Measurements from ENCODE around the gene WIF1.

WIF1 gene

GRCh38 chr12:65023485-65023884, 97.6 kb downstream of the WIF1 start:
- H3K4me3 ChIP-seq (ENCODE audit: low read depth, low read length), result no peak overlapping the region
- H3K27me3 ChIP-seq (ENCODE audit: control insufficient read depth, insufficient read depth, low read length), result no peaks in the 10 kb centered on the region
- no peak for TF ChIP-seq CTCF (IDR thresholded peaks at IDR 0.05)
- H3K27ac ChIP-seq, result no peak overlapping the region
- no peaks in the 10 kb centered on the region for H3K9me3 ChIP-seq (ENCODE audit: control insufficient read depth, low read length)
- H3K4me2 ChIP-seq (ENCODE audit: low read length), result no peak overlapping the region
- H3K79me2 ChIP-seq, result no peaks in the 10 kb centered on the region
- no peak overlapping the region for H3K9ac ChIP-seq
- no peak overlapping the region for H2AFZ ChIP-seq
- no peaks in the 10 kb centered on the region for H3K4me1 ChIP-seq
- H3K36me3 ChIP-seq (ENCODE audit: control insufficient read depth, insufficient read depth, low read length), result no peaks in the 10 kb centered on the region

GRCh38 chr12:65022960-65023359, 98.1 kb downstream of the WIF1 start:
- Histone ChIP-seq H3K4me2 (ENCODE audit: low read length) (no peak overlapping the region), H3K4me3 (ENCODE audit: low read depth, low read length) (no peak overlapping the region), H3K9me3 (ENCODE audit: control insufficient read depth, low read length) (no peaks in the 10 kb centered on the region), H2AFZ (no peak overlapping the region), H3K27me3 (ENCODE audit: control insufficient read depth, insufficient read depth, low read length) (no peaks in the 10 kb centered on the region), H3K27ac (no peak overlapping the region), H3K36me3 (ENCODE audit: control insufficient read depth, insufficient read depth, low read length) (no peaks in the 10 kb centered on the region), H3K79me2 (no peaks in the 10 kb centered on the region), H3K9ac (no peak overlapping the region), H3K4me1 (no peaks in the 10 kb centered on the region)
- TF ChIP-seq CTCF (IDR thresholded peaks at IDR 0.05), result no peak

GRCh38 chr12:65022421-65022820, 98.7 kb downstream of the WIF1 start:
- Histone ChIP-seq H3K27ac (no peak overlapping the region), H2AFZ (no peak overlapping the region), H3K27me3 (ENCODE audit: control insufficient read depth, insufficient read depth, low read length) (no peaks in the 10 kb centered on the region), H3K4me2 (ENCODE audit: low read length) (no peak overlapping the region), H3K79me2 (no peaks in the 10 kb centered on the region), H3K4me3 (ENCODE audit: low read depth, low read length) (no peak overlapping the region), H3K9ac (no peak overlapping the region), H3K9me3 (ENCODE audit: control insufficient read depth, low read length) (no peaks in the 10 kb centered on the region), H3K4me1 (no peaks in the 10 kb centered on the region), H3K36me3 (ENCODE audit: control insufficient read depth, insufficient read depth, low read length) (no peaks in the 10 kb centered on the region)
- no peak for TF ChIP-seq CTCF (IDR thresholded peaks at IDR 0.05)

DNA sequence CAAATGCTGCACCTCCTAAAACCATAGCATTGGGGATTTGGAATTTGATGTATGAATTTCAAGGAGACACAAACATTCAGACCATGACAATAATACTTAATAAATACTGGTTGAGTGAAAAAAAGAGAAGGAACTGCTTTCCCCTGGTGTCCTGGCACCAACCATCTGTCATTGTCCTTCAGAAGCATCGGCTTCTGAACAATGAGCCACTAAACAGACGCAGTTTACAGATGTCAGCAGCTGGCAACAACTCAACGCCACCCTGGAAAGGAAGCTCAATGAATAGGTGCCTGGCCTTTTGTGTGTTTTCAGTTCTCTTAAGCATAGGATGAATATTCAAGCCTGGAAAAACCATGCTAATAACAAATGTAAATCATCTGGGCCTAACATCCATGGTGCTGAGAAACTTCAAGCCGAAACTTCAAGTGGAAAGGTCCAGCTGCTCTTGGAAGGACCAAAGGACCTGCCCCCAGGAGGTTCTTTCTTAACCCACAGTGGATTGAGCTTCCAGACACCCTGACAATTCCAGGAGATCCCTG, 101.3 kb downstream of the WIF1 start:
- Histone ChIP-seq H3K4me1 (no peaks in the 10 kb centered on the region), H3K27me3 (ENCODE audit: control insufficient read depth, insufficient read depth, low read length) (no peaks in the 10 kb centered on the region)

More for the DNA sequence above, 101.3 kb downstream of the WIF1 start:
- H3K9me3 ChIP-seq (ENCODE audit: control insufficient read depth, low read length), result no peaks in the 10 kb centered on the region
- H3K4me3 ChIP-seq (ENCODE audit: low read depth, low read length), result no peak overlapping the region
- H3K27ac ChIP-seq, result no peak overlapping the region
- no peak overlapping the region for H2AFZ ChIP-seq
- H3K4me2 ChIP-seq (ENCODE audit: low read length), result no peak overlapping the region
- H3K9ac ChIP-seq, result no peak overlapping the region
- H3K36me3 ChIP-seq (ENCODE audit: control insufficient read depth, insufficient read depth, low read length), result no peaks in the 10 kb centered on the region
- no peaks in the 10 kb centered on the region for H3K79me2 ChIP-seq
- no peak for TF ChIP-seq CTCF (IDR thresholded peaks at IDR 0.05)
